Stimulated activated CD4-positive, alpha-beta T cell treated with anti-CD3 and anti-CD28 coated beads, Interleukin-2, amount 100 ng/mL, for 48 hours (primary cell): ENCODE data around the gene CTNNBL1.

Experiments used
- DNase-seq, 2 donors: peaks; one replicate each; pipeline ENCODE4 v3.0.0-alpha.2; 2020

CTNNBL1 gene

GRCh38 chr20:37904008-37904642 lies 210.3 kb downstream of the CTNNBL1 start:
- DNase-seq = no peak

GRCh38 chr20:37904845-37905373 lies 211.1 kb downstream of the CTNNBL1 start:
- DNase-seq = no peak

GRCh38 chr20:37905671-37906613 lies 212.1 kb downstream of the CTNNBL1 start:
- no peak for DNase-seq

GRCh38 chr20:37907330-37907676 lies 213.5 kb downstream of the CTNNBL1 start:
- DNase-seq = no peak

- DNase-seq = no peak
Measured at GRCh38 chr20:37907677-37908401, 214.0 kb downstream of the CTNNBL1 start.

DNA sequence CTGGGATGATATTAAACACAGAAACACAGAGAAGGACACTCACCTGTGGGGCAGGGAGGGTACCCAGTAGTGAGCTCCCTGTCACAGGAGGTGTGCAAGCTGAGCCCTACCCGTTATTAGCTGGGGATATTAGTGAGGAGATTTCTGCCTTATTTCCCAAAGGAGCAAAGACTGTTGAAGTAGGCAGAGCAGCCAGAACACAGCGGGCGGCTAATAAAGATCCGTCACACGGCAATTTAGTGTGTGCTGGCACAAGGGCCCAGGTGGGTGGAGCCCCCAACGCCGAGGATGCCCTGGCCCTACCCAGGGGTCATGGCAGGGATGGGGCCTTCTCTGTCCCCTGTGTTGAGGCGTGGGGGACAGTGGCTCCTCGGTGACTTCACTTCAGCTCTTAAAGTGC lies 217.4 kb downstream of the CTNNBL1 start:
- no peak for DNase-seq

- no peak for DNase-seq
Measured at GRCh38 chr20:37911838-37912281, 218.0 kb downstream of the CTNNBL1 start.

DNA sequence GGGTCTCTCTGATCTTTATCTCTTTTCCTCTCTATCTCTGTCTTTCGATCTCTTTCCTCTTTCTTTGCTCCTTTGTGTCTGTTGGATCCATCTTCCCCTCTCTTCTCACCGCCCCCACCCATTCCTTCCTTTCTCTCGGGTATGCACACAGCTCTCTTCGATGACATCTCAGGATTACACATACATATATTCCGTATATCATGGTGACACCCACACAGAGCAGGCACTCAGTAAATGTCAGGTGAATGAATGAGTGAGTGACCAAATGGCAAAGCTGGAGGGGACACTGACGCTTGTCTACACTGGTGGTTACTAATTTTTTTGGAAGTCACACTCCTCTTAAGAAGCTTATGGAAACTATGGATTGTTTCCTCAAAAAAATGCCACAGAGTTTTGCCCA lies 219.0 kb downstream of the CTNNBL1 start:
- no peak for DNase-seq

DNA sequence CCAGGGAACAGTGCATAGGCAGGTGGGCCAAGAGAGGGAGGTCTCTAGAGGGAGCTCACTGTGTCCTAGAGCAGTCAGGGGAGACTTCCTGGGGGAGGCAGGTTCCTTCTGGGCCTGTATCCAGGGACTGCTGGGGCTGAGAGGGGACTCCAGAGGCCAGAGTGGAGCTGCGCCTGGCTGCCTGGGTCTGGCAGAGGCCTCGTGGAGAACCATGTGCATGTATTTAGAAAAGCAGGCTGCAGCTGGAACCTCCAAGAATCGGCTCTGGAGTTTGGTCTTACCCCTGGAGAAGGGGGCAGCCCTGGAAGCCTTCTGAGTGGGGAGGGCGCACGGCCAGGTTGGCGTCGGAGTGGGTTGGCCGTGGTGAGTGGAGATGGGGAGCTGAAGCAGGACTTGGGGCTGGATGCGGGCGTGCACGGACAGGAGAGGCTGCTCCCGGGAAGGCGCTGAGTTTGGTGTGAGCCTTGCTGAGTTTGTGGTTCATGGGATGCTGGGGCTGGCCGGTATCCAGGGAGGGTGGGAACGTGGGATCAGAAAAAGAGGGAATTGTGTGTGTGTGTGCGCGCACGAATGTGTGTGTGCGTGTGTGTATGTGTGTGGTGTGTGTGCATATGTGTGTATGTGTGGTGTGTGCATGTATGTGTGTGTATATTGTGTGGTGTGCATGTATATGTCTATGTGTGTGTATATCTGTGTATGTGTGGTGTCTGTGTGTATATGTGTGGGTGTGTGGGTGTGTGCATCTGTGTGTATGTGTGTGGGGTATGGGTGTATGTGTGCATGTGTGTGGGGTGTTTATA lies 219.9 kb downstream of the CTNNBL1 start:
- DNase-seq = no peak

GRCh38 chr20:37914367-37914671 lies 220.5 kb downstream of the CTNNBL1 start:
- DNase-seq = no peak

DNA sequence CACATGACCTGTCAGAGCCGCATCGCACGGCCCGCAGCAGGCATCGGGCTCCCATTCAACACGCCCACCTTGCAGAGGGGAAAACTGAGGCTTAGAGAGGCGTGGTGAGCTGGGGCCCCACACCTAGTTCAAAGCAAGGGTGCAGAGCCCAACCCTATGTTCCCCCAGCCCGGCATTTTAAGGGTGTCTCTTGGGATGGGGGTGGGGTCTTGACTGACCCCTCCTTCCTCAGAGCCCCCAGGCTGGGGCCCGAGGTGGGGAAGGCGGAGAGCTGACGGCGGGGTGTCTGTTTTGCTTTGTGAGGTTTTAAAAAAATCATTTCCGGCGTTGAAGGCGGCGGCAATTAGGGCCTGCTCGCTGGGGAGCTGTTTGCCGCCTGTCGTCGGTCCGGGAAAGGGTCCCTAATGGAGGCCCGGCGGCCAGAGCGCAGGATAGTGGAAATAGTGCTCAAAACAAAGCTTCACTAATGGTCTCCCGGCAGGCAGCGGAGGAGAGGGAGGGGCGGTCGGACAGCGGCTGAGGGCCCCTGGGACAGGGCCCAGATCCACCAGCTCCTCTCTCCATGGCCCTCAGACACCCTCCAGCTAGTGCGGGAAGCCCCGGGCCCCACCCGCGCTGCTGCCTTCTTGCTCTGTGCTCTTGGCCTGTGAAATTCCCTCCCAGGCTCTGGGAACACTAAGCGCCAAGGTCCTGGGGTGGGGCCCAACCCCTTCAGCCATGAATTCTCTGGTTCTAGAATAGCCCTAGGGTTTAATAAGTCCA lies 221.0 kb downstream of the CTNNBL1 start:
- no peak for DNase-seq

DNA sequence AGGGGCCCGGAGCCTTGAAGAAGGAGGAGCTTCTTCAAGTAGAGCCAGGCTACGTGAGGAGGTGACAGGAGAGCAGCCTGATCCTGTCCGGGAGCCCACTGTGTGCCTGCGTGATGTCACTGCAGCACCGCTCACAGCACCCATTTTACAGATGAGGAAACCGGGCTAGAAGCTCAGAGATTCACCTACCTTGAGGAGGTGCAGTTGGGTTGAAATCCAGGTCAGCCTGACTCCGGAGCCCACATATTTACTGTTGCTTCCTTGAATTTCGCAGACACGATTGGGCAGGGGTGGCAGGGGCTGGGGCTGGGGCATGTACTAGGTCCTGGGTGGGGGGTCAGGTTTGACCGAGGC lies 221.6 kb downstream of the CTNNBL1 start:
- no peak for DNase-seq

GRCh38 chr20:37915800-37916570 lies 222.2 kb downstream of the CTNNBL1 start:
- no peak for DNase-seq

GRCh38 chr20:37917461-37917860 lies 223.6 kb downstream of the CTNNBL1 start:
- no peak for DNase-seq

- DNase-seq = no peak
Measured at GRCh38 chr20:37918035-37918434, 224.2 kb downstream of the CTNNBL1 start.

GRCh38 chr20:37919389-37920040 lies 225.7 kb downstream of the CTNNBL1 start:
- no peak for DNase-seq

GRCh38 chr20:37920270-37920669 lies 226.4 kb downstream of the CTNNBL1 start:
- no peak for DNase-seq

GRCh38 chr20:37920679-37921322 lies 227.0 kb downstream of the CTNNBL1 start:
- DNase-seq = no peak

GRCh38 chr20:37921341-37921929 lies 227.6 kb downstream of the CTNNBL1 start:
- no peak for DNase-seq
